Esophagus squamous epithelium (tissue), 5 donors: ENCODE measurements around the gene TC2N. TPM values are rescaled to one million over a fixed set of nuclear protein-coding genes. Genes with fewer than 3 reads are reported as not detected.

Experiments used
- DNase-seq: peaks from one replicate; lab custom pipeline; 2025; lab: John Stamatoyannopoulos, UW
- H3K27ac ChIP-seq, 4 donors: fragments of 200-600 bp; sonication (generic); one replicate each; pipeline ENCODE4 v1.5.1; 2016 to 2019; ENCODE audit warnings: mild to moderate bottlenecking in 1 of 4
- H3K27me3 ChIP-seq, 4 donors: fragments of 200-600 bp; sonication (generic); 1 replicate in 3 of 4; 2 replicates in 1 of 4; pipeline versions ENCODE4 v1.5.1 to v1.6.0; 2017 to 2021; ENCODE audit warnings: antibody characterized with exemption in 1 of 4
- H3K36me3 ChIP-seq, 3 donors: fragments of 200-600 bp; sonication (generic); one replicate each; pipeline ENCODE4 v1.5.1; 2016 to 2019
- H3K4me1 ChIP-seq, 3 donors: fragments of 200-600 bp; sonication (generic); one replicate each; pipeline ENCODE4 v1.5.1; 2017 to 2019
- H3K4me3 ChIP-seq, 4 donors: fragments of 200-600 bp; sonication (generic); 1 replicate in 3 of 4; 2 replicates in 1 of 4; pipeline ENCODE4 v1.5.1; 2016 to 2019; ENCODE audit warnings: mild to moderate bottlenecking in 2 of 4, moderate library complexity in 1 of 4
- H3K9me3 ChIP-seq, 3 donors: fragments of 200-600 bp; sonication (generic); one replicate each; pipeline ENCODE4 v1.5.1; 2016 to 2019
- POLR2A ChIP-seq, 4 donors: fragments of 450-650 bp; IDR thresholded peaks; one replicate each; pipeline ENCODE4 v1.6.1; 2017; ENCODE audit warnings: antibody characterized with exemption in 4 of 4, mild to moderate bottlenecking in 4 of 4, moderate library complexity in 3 of 4
- WGBS, 2 donors: methylation state at CpG; one replicate each; pipeline ENCODE4 v1.1.5; 2018; 5-methylcytosine and 5-hydroxymethylcytosine counted together
- intact Hi-C: fragments of 100-400 bp; cut with DNase I; formaldehyde crosslinking; loops from one replicate; pipeline ENCODE4 v1.15.0; 2022
- total RNA-seq, 4 donors: library from RNA; depleted of rRNA; stranded (reverse); fragments of >200 nt; gene quantifications; one replicate each; pipeline ENCODE4 v1.1.0, GENCODE V29; 2016
- TF ChIP-seq, protein P1 (sequence below), 6 experiments: fragments of 450-650 bp in 4 of 6; fragments of 200-600 bp in 2 of 6; sonication (generic) in 2 of 6; IDR thresholded peaks; one replicate each; pipeline ENCODE4 v1.5.1; 2016 to 2019; ENCODE audit warnings: antibody characterized with exemption in 6 of 6, mild to moderate bottlenecking in 4 of 6, moderate library complexity in 4 of 6
- donor health status: DM: yes; HTN: yes; CAD: no.

Gene TC2N
- total RNA-seq, 4 donors from 2014 or later = 32.4 to 48.9 (median 44.7) TPM

DNA sequence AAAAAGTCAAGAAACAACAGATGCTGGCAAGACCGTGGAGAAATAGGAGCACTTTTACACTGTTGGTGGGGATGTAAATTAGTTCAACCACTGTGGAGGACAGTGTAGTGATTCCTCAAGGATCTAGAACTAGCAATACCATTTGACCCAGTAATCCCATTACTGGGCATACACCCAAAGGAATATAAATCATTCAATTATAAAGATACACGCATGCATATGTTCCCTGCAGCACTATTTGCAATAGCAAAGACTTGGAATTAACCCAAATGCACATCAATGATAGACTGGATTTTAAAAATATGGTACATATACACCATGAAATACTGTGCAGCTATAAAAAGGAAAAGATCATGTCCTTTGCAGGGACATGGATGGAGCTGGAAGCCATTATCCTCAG is 117.5 kb downstream of the TC2N start:
- DNase-seq = no peak
- H3K36me3 ChIP-seq = no peaks in the 10 kb centered on the region
- H3K9me3 ChIP-seq = no peaks in the 10 kb centered on the region
- H3K4me3 ChIP-seq = no peak overlapping the region
- intact Hi-C loops = no loop called here
- 30 to 32% methylated on average over 2 of the region's 2 CpGs for WGBS, 2 donors
- no peak overlapping the region for H3K27ac ChIP-seq
- H3K27me3 ChIP-seq = no peaks in the 10 kb centered on the region
- TF ChIP-seq POLR2A (IDR thresholded peaks at IDR 0.05) = no peak
- TF ChIP-seq, protein P1, sequence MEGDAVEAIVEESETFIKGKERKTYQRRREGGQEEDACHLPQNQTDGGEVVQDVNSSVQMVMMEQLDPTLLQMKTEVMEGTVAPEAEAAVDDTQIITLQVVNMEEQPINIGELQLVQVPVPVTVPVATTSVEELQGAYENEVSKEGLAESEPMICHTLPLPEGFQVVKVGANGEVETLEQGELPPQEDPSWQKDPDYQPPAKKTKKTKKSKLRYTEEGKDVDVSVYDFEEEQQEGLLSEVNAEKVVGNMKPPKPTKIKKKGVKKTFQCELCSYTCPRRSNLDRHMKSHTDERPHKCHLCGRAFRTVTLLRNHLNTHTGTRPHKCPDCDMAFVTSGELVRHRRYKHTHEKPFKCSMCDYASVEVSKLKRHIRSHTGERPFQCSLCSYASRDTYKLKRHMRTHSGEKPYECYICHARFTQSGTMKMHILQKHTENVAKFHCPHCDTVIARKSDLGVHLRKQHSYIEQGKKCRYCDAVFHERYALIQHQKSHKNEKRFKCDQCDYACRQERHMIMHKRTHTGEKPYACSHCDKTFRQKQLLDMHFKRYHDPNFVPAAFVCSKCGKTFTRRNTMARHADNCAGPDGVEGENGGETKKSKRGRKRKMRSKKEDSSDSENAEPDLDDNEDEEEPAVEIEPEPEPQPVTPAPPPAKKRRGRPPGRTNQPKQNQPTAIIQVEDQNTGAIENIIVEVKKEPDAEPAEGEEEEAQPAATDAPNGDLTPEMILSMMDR (IDR thresholded peaks at IDR 0.05) = no peak
- H3K4me1 ChIP-seq = peaks cover 0 to 20% (median 3%) of the 10 kb centered on the region in 3 donors

DNA sequence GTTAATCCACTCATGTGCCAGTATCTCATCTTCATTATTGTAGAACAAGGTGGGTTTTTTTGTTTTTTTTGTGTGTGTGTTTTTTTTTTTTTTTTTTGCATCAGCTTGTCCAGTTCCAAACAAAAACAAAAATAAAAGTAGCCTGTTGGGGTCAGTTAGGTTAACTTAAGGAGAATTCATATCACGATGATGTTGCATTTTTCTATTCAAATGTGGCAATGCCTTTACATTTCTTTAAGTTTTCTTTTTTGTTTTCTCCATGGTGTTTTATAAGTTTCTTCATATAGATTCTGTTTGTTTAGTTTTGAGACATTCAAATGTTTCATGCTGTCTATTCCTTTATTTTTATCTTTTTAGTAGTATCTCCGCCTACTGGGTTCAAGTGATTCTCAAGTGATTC is 119.3 kb downstream of the TC2N start:
- intact Hi-C loops = no loop called here
- H3K9me3 ChIP-seq = no peaks in the 10 kb centered on the region
- H3K4me1 ChIP-seq = peaks cover 0 to 16% (median 0%) of the 10 kb centered on the region in 3 donors
- 91 to 94% methylated on average over 2 of the region's 2 CpGs for WGBS, 2 donors
- H3K4me3 ChIP-seq = no peak overlapping the region
- H3K27ac ChIP-seq = no peak overlapping the region
- no peaks in the 10 kb centered on the region for H3K27me3 ChIP-seq
- TF ChIP-seq, protein P1 (IDR thresholded peaks at IDR 0.05) = no peak
- no peak for TF ChIP-seq POLR2A (IDR thresholded peaks at IDR 0.05)
- DNase-seq = no peak
- H3K36me3 ChIP-seq = no peaks in the 10 kb centered on the region

DNA sequence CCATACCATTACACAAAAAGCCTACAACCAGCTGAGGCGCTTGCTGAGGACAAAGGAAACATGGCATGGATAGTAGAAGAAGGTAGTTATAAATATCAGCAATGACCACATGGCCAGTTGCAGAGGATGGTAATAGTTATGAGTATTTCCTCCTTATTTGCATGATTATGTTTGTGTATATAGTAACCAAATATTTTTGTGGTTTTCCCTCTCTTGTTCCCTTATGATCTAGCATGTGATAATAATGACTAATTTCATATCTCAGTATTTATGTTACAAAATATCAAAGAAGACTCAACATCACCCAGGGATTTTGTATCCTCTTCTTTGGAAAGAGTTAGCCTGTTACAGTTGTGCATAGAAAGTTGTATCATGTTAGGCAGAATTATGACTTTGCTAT is 122.0 kb downstream of the TC2N start:
- TF ChIP-seq, protein P1 (IDR thresholded peaks at IDR 0.05) = no peak
- TF ChIP-seq POLR2A (IDR thresholded peaks at IDR 0.05) = no peak

DNA sequence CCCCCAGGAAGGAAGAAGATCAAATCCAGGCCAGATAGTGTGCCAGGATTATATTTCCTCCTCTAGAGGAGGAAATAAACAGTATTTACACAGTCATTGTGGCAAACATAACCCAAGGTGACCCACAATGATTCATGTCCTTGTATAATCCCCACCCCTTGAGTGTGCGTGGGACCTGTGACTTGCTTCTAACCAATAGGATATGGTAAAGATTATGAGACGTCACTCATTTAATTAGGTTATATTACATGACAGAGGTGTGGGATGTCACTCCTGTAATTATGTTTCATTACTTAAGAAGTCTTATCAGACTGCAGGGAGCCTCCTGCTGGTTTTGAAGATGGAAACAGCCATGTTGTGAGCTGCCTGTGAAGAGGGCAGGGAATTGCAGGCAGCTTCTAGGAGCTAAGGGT is 123.3 kb downstream of the TC2N start:
- 36 to 63% methylated on average over 2 of the region's 2 CpGs for WGBS, 2 donors
- Histone ChIP-seq H3K27ac (peak overlapping the region in 2 of 4 donors; percentile 23 to 45), H3K36me3 (no peaks in the 10 kb centered on the region), H3K27me3 (no peaks in the 10 kb centered on the region), H3K9me3 (no peaks in the 10 kb centered on the region), H3K4me1 (peaks cover 0 to 11% (median 0%) of the 10 kb centered on the region in 3 donors), H3K4me3 (no peak overlapping the region)
- no peak for TF ChIP-seq POLR2A (IDR thresholded peaks at IDR 0.05)
- TF ChIP-seq, protein P1 (IDR thresholded peaks at IDR 0.05) = no peak
- no peak for DNase-seq
- intact Hi-C loops = no loop called here

More for the DNA sequence above, 122.0 kb downstream of the TC2N start:
- Histone ChIP-seq H3K27ac (no peak overlapping the region), H3K27me3 (no peaks in the 10 kb centered on the region), H3K9me3 (no peaks in the 10 kb centered on the region), H3K36me3 (no peaks in the 10 kb centered on the region), H3K4me3 (no peak overlapping the region), H3K4me1 (peaks cover 0 to 11% (median 0%) of the 10 kb centered on the region in 3 donors)
- no peak for DNase-seq
- WGBS, 2 donors = 88 to 91% methylated on average over 1 of the region's 1 CpG
- intact Hi-C loops = no loop called here

DNA sequence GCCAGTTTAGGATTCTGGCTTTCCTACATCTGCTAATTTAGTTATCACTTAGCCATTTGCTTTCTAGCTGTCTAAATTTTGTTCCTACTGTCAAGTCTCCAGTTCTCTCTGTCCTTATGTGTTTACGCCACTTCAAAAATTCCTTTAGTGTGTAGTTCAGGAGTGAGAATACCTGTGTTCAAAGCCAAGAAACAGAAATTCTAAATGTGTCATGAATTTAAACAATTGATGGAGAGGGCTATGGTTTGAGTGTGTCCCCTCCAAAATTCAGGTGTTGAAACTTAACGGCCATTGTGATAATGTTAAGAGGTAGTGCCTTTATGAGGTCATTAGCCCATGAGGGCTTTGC is 124.1 kb downstream of the TC2N start:
- peak overlapping the region in 1 of 4 donors; percentile 36 for H3K27ac ChIP-seq
- H3K36me3 ChIP-seq = no peaks in the 10 kb centered on the region
- TF ChIP-seq, protein P1 (IDR thresholded peaks at IDR 0.05) = no peak
- no peak for TF ChIP-seq POLR2A (IDR thresholded peaks at IDR 0.05)
- no peak overlapping the region for H3K4me3 ChIP-seq
- no peaks in the 10 kb centered on the region for H3K9me3 ChIP-seq
- no peaks in the 10 kb centered on the region for H3K27me3 ChIP-seq
- intact Hi-C loops = no loop called here
- WGBS, 2 donors = 91 to 97% methylated on average over 2 of the region's 2 CpGs
- H3K4me1 ChIP-seq = peaks cover 0 to 11% (median 0%) of the 10 kb centered on the region in 3 donors
- DNase-seq = no peak
